HG03135 (cell line): ENCODE measurements around the gene EDNRA.
A peak's percentile ranks its signal among the peaks of the same experiment; 100 is the strongest.

Source experiments
- ATAC-seq: cut with Tn5 transposase; IDR thresholded peaks from one replicate; pipeline ENCODE4 v1.9.1; 2021; ENCODE audit warnings: mild to moderate bottlenecking, moderate library complexity; ENCODE audit not compliant: unreplicated experiment

The EDNRA gene

GRCh38 chr4:147538711-147539110, 57.8 kb downstream of the EDNRA start:
- ATAC-seq = no peak

- ATAC-seq = no peak
Observed at GRCh38 chr4:147539959-147540358, 59.1 kb downstream of the EDNRA start.

- no peak for ATAC-seq
Observed at GRCh38 chr4:147542229-147542990, 61.5 kb downstream of the EDNRA start.

- ATAC-seq = no peak
Observed at GRCh38 chr4:147543034-147543433, 62.1 kb downstream of the EDNRA start.

GRCh38 chr4:147546349-147546748, 65.5 kb downstream of the EDNRA start:
- no peak for ATAC-seq

GRCh38 chr4:147547314-147548056, 66.6 kb downstream of the EDNRA start:
- no peak for ATAC-seq

GRCh38 chr4:147548256-147548655, 67.4 kb downstream of the EDNRA start:
- no peak for ATAC-seq

GRCh38 chr4:147550626-147551246, 69.8 kb downstream of the EDNRA start:
- peak; percentile 83 for ATAC-seq

GRCh38 chr4:147560625-147561024, 79.7 kb downstream of the EDNRA start:
- no peak for ATAC-seq

- no peak for ATAC-seq
Observed at GRCh38 chr4:147566762-147567161, 85.9 kb downstream of the EDNRA start.

- no peak for ATAC-seq
Observed at GRCh38 chr4:147567276-147567675, 86.4 kb downstream of the EDNRA start.

GRCh38 chr4:147570616-147571015, 89.7 kb downstream of the EDNRA start:
- no peak for ATAC-seq

GRCh38 chr4:147571036-147571770, 90.3 kb downstream of the EDNRA start:
- no peak for ATAC-seq

- ATAC-seq = no peak
Observed at GRCh38 chr4:147576084-147576483, 95.2 kb downstream of the EDNRA start.

- ATAC-seq = no peak
Observed at GRCh38 chr4:147578051-147578476, 97.2 kb downstream of the EDNRA start.

- ATAC-seq = no peak
Observed at GRCh38 chr4:147578593-147578992, 97.7 kb downstream of the EDNRA start.

GRCh38 chr4:147580396-147580795, 99.5 kb downstream of the EDNRA start:
- ATAC-seq = no peak

- ATAC-seq = no peak
Observed at GRCh38 chr4:147581606-147582350, 100.9 kb downstream of the EDNRA start.

GRCh38 chr4:147582386-147583060, 101.6 kb downstream of the EDNRA start:
- ATAC-seq = no peak

- no peak for ATAC-seq
Observed at GRCh38 chr4:147583876-147584275, 103.0 kb downstream of the EDNRA start.
